PC-3 (cell line): Measurements from ENCODE around the gene FOXP4.

Source experiments
- CTCF ChIP-seq: fragments of 300-600 bp; sonication (generic); conservative IDR thresholded peaks from 2 replicates; pipeline ENCODE4 v1.5.1; 2017; ENCODE audit warnings: antibody characterized with exemption, low read depth, mild to moderate bottlenecking, low read length
- EZH2 ChIP-seq: fragments of 300-600 bp; sonication (generic); IDR thresholded peaks from one replicate; pipeline ENCODE4 v1.6.1; 2017; ENCODE audit warnings: antibody characterized with exemption, mild to moderate bottlenecking, low read length; ENCODE audit not compliant: unreplicated experiment
- EZH2phosphoT487 ChIP-seq: fragments of 300-600 bp; sonication (generic); IDR thresholded peaks from 2 replicates; pipeline ENCODE4 v1.6.1; 2018; ENCODE audit warnings: mild to moderate bottlenecking, antibody characterized with exemption, low read length, borderline replicate concordance

GRCh38 chr6:41548098-41548840 is 2.1 kb downstream of the FOXP4 start:
- no peak for TF ChIP-seq CTCF
- TF ChIP-seq EZH2: no peak
- TF ChIP-seq EZH2phosphoT487: no peak
